ENCODE results near the gene CMTM2.

- TF ChIP-seq RBBP5 (IDR thresholded peaks at IDR 0.05; ENCODE audit: borderline replicate concordance, insufficient read depth, low read length, poor library complexity, severe bottlenecking) (no peak), CTCF (IDR thresholded peaks at IDR 0.05 in 2 of 3, conservative IDR thresholded peaks at IDR 0.05 in 1 of 3; ENCODE audit: insufficient read depth in 2 of 3, low read depth in 1 of 3, low read length in 3 of 3) (no peak), ATF3 (IDR thresholded peaks at IDR 0.05) (no peak), ATF3 (CRISPR knock-in tag; conservative IDR thresholded peaks at IDR 0.05) (no peak), REST (IDR thresholded peaks at IDR 0.05; ENCODE audit: borderline replicate concordance) (no peak), REST (CRISPR knock-in tag; IDR thresholded peaks at IDR 0.05; ENCODE audit: low read depth) (no peak), CREB3L1 (IDR thresholded peaks at IDR 0.05; ENCODE audit: borderline replicate concordance, low read depth) (no peak), RBM34 (IDR thresholded peaks at IDR 0.05; ENCODE audit: borderline replicate concordance, insufficient read depth, low read length) (no peak), E2F6 (IDR thresholded peaks at IDR 0.05; ENCODE audit: borderline replicate concordance in 1 of 2, extremely low read depth in 1 of 2, insufficient read depth in 1 of 2, insufficient read length in 1 of 2, low read depth in 1 of 2, low read length in 1 of 2, poor library complexity in 1 of 2, severe bottlenecking in 1 of 2) (no peak), SMARCA5 (IDR thresholded peaks at IDR 0.05) (no peak), SAP30 (IDR thresholded peaks at IDR 0.05; ENCODE audit: borderline replicate concordance, insufficient read depth, low read depth, low read length, poor library complexity, severe bottlenecking) (no peak), ELK1 (CRISPR knock-in tag; IDR thresholded peaks at IDR 0.05) (no peak), CBX2 (IDR thresholded peaks at IDR 0.05; ENCODE audit: insufficient read depth, low read length, poor library complexity, severe bottlenecking) (no peak), POLR2A (conservative IDR thresholded peaks at IDR 0.05) (no peak), ZBTB8A (IDR thresholded peaks at IDR 0.05; ENCODE audit: partially characterized antibody) (no peak)
Observed at GRCh38 chr16:66541388-66542355, 37.6 kb upstream of the CMTM2 start.

Data from K562 (cell line).